GM21529 (cell line): ENCODE measurements around the gene TAS2R14.

Experiments used
- ATAC-seq: cut with Tn5 transposase; IDR thresholded peaks from one replicate; pipeline ENCODE4 v1.9.1; 2021; ENCODE audit not compliant: unreplicated experiment

The TAS2R14 gene

DNA sequence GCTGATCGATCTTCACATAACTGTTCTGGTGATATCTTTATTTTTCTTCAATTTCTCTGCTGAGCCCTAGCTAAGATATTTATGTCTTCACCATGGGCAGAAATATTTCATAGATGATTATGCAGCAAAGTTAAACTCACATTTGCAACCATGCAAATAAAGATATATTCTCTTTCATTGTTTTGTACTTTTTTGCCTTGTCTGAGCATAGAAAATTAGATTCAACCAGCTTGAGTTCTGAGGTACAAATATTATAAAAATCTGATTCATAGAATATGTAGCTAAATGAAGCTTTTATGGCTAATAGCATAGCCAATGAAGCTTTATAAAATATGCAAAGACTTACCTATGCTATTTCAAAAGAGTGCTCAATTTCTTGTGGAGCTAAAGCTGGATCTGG lies 29.6 kb downstream of the TAS2R14 start, which contains the start of gene TAS2R13:
Gene TAS2R13 (minus strand): TSS at position 101 of the 400 bp plus-strand sequence. CDS start 264 bp downstream, outside the sequence.
- ATAC-seq, result no peak

GRCh38 chr12:10904686-10905085 lies 34.4 kb downstream of the TAS2R14 start:
- no peak for ATAC-seq

GRCh38 chr12:10901427-10901826 lies 37.6 kb downstream of the TAS2R14 start:
- ATAC-seq, result no peak

DNA sequence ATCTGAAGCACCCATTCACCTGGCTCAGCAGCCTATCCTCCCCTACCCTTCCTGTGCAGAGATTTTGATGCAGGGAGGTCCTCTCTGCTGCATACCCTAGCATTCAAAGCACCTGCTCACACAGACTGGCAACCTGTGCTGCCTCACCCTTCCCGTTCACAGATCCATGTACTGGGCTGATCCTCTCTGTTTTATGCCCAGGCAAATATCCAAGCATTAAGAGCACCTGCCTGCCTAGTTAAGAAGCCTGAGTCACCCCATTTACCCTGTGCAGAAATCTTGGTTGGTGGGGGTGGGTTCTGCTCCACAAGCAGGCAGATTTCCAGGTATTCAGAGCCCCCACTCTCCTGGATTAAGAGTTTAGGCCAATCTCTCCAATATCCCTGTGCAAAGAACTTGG lies 38.1 kb downstream of the TAS2R14 start:
- ATAC-seq, result no peak

DNA sequence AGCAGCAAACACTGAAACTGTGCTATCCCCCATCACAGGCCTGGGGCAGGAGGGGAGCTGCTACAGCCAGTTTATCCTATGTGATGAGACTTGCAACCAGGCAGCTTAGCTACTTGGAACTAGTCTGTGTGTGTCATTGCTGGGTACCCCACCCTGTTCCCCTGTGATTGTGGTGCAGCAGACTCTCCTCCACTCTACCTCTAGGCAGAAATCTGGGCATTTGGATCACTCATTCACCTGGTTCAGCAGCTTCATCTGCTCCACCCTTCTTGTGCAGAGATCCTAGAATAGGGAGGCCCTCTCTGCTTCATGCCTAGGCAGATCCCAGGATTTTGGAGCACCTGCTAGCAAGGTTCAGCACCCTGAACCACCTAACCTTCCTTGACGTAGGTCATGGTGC lies 38.5 kb downstream of the TAS2R14 start:
- ATAC-seq, result no peak

DNA sequence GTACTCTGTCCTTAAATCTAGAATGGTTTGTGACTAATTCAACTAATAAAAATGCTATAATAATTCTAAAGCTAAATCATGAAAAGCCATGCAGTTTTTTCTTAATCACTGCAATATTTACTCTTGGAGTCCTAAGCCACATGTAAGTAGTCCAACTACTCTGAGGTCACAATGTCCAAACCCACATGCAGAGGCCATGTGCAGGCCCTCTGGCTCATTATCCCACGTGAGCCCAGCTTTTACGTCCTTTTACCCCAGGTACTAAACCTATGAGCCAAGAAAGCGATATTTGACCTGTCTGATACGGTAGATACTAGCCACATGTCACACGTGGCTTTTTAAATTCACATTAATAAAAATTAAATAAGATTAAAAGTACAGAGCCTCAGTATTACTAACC lies 42.2 kb downstream of the TAS2R14 start:
- no peak for ATAC-seq

GRCh38 chr12:10891937-10892336 lies 47.1 kb downstream of the TAS2R14 start:
- no peak for ATAC-seq

GRCh38 chr12:10889226-10889625 lies 49.8 kb downstream of the TAS2R14 start:
- ATAC-seq, result no peak
